Dermis microvascular lymphatic vessel endothelial cell (primary cell): ENCODE results near the gene CNOT2. TPM values are rescaled to one million over a fixed set of nuclear protein-coding genes. Genes with fewer than 3 reads are reported as not detected.
"Not testable (repeated sequence)": the region's sequence is repeated elsewhere in the genome, so short reads cannot be mapped to it uniquely, and the experiment has no call there.

Source experiments
- DNase-seq, 2 donors: peaks; one replicate each; pipeline versions ENCODE4 v3.0.0 to v3.0.0-alpha.2; 2010; ENCODE audit warnings: low read depth in 2 of 2
- total RNA-seq: library from RNA; depleted of rRNA; stranded (reverse); fragments of >200 nt; gene quantifications from 2 replicates; pipeline ENCODE4 v1.2.1, GENCODE V29; 2014

CNOT2 gene
- total RNA-seq, 1 donor from 2014 or later, result 81.9 TPM

DNA sequence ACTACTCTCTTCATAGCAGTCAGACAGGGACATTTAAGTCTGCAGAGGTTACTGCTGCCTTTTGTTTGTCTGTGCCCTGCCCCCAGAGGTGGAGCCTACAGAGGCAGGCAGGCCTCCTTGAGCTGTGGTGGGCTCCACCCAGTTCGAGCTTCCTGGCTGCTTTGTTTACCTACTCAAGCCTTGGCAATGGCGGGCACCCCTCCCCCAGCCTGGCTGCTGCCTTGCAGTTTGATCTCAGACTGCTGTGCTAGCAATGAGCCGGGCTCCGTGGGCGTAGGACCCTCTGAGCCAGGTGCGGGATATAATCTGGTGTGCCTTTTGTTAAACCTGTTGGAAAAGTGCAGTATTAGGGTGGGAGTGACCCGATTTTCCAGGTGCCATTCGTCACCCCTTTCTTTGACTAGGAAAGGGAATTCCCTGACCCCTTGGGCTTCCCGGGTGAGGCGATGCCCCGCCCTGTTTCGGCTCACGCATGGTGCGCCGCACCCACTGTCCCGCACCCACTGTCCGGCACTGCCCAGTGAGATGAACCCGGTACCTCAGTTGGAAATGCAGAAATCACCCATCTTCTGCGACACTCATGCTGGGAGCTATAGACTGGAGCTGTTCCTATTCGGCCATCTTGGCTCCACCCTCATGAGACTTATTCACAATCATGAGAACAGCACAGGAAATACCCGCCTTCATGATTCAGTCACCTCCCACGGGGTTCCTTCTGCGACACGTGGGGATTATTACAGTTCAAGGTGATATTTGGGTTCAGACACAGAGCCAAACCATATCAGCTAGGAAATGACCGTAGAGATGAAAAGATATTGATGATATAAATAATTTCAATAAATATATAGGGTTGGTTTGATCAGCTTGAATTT, 61.7 kb downstream of the CNOT2 start:
- not testable (repeated sequence) for DNase-seq

DNA sequence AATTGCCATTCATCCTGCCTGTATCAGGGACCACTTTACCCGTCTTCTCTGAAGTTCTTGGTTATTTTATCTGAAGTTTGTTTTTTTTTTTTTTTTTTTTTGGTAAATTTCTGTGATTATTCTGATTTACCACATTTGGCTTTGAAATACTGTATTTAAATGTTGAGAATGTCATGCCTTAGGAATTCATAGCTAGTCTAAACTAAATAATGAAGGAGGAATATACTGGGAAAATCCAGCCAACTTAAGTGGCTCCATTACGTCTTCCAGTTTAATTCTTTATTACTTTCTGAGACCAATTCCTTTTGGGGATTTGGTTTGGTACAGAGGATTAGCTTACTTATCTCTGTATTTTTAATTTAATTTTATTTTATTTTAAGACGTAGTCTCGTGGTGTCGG, 62.6 kb downstream of the CNOT2 start:
- no peak for DNase-seq

GRCh38 chr12:70306676-70307075, 63.4 kb downstream of the CNOT2 start:
- no peak for DNase-seq

DNA sequence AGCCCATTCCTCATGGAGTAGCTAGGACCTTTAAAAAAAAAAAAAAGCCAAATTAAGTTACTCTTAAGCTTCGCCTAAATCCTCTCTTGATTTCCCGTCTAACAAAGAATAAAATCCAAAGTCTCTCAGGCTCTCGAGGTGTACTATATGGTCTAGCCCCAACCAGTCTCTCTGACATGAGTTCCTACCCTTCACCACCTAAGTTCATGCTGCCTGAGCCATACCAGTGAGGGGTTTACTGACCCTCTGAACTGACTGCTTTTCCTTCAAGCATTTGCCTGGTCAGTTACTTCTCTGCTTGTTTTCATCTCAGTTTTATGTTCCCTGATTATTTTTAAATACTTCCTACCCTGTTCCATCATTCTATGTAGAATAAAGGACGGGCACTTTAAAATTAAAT, 64.6 kb downstream of the CNOT2 start:
- DNase-seq, result no peak

DNA sequence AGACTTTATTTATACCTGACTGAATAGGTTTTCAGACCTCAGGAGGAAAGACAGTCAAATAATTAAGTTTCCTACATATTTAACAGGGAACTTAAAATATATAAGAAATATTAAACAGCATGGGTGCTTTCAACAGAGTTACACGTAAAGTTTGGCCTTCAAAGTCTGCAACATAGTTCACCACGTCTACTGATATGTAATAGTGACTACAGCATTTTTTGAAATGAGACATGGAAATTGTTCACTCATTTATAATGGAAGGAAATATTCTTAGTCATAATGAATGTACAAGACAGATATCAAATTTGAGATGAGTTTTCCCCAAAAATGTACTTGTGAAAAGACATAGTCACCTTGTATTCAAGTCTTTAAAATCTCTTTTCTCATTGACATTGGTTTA, 66.1 kb downstream of the CNOT2 start:
- no peak for DNase-seq

DNA sequence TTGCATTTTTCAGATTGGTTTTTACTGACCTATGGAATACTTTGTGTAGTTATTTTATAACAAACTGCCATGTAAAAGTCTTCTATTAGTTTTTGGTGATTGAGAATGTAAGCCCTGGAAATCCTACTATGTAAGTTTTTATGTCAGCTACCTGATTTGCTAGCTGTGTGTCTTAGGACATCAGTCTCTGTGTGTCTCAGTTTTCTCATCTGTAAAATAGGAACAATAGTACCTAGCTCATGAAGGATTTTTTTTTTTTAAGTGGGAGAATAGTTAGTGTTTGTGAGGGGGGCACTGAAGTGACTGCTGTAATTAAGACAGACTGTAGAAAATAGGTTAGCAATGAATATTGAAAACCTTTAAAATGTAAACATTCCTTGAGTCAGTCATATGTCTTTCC, 70.9 kb downstream of the CNOT2 start:
- no peak for DNase-seq

DNA sequence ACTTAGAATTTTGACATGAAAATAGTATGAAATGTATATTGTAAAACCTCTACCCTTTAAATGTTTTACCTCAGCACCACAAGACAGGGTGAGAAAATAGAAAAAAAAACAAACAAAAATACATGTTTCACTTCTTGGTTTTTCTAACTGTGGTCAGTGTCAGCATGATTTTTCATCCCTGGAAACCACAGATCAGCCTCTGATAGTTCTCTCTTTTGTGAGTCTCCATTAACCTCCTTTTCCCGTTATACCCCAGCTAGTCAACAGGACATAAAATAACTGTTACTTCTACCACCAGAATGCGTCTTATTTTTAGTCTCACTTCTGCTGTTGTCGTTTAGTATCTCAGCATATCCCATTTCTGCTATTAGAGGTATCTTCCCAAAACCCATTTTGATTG, 74.5 kb downstream of the CNOT2 start:
- DNase-seq, result no peak

DNA sequence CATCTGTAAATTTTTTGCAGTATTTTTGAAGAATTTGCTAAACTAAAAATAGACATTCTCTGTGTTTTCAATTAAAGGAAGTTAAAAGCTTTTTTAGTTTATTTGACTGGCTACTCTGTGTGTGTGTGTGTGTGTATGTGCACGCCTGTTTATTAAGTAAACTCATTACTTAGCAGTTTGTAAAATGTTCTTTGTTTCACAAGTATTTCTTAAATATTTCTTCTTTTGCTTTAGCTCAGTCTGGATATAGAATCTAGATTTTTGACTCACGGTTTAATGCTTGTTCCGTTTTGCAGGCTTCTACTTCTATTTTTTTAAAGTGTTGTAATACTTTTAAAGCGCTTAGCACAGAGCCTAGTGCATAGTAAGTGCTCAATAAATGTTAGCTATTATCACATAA, 76.4 kb downstream of the CNOT2 start:
- no peak for DNase-seq

GRCh38 chr12:70321191-70321590, 78.0 kb downstream of the CNOT2 start:
- no peak for DNase-seq

DNA sequence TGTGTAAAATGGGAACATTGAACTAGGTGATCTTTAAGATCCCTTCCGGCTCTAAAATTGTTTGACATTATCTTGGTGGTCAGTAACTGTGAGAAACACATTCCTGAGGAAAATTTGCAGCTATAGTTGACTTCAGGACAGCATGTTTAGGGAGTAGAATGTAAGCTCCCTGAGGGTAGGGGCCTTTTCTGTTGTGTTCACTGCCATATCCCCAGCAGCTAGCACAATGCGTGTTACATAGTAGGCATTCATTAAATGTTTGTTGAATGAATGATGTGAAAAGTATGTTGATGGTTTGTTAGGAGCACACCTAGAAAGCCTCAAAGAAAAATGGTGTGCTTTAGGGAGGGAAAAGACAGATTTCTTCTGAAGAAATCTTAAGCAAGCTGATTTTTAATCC, 84.3 kb downstream of the CNOT2 start:
- DNase-seq, result no peak

- no peak for DNase-seq
These were observed 86.5 kb downstream of the CNOT2 start for GRCh38 chr12:70329728-70330127.

GRCh38 chr12:70330158-70330557, 86.9 kb downstream of the CNOT2 start:
- no peak for DNase-seq

- no peak for DNase-seq
These were observed 89.0 kb downstream of the CNOT2 start for GRCh38 chr12:70332236-70332635.

GRCh38 chr12:70334742-70335141, 91.5 kb downstream of the CNOT2 start:
- DNase-seq, result no peak

DNA sequence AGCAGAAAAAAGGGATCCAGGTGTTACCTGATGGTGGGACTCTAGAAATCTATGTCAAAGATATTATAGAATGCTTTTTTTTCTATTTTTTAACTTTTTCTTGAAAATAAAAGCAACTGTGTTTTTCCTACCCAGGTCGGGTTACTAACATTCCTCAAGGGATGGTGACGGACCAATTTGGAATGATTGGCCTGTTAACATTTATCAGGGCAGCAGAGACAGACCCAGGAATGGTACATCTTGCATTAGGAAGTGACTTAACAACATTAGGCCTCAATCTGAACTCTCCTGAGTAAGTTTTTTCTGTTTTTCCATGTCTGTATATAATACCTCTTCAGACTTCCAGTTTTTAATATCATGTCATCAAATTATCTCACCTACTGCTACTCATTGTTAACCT, 95.3 kb downstream of the CNOT2 start:
- no peak for DNase-seq

GRCh38 chr12:70351076-70351475, 107.8 kb downstream of the CNOT2 start:
- no peak for DNase-seq

DNA sequence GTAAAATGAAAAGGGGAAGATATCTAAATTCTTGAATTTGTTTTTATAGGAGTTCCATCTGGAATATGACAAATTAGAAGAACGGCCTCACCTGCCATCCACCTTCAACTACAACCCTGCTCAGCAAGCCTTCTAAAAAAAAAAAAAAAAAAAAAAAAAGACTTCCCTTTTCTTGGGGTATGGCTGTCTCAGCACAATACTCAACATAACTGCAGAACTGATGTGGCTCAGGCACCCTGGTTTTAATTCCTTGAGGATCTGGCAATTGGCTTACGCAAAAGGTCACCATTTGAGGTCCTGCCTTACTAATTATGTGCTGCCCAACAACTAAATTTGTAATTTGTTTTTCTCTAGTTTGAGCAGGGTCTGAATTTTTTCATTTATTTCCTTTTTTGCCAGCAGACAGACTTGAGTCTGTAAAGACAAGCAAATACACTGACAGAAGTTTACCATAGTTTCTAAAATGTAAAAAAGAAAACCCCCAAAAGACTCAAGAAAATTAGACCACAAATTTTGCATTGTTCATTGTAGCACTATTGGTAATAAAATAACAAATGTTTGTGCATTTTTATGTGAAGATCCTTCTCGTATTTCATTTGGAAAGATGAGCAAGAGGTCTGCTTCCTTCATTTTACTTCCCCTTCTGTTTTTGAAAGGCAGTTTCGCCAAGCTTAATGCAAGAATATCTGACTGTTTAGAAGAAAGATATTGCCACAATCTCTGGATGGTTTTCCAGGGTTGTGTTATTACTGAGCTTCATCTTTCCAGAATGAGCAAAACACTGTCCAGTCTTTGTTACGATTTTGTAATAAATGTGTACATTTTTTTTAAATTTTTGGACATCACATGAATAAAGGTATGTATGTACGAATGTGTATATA, 110.8 kb downstream of the CNOT2 start:
- no peak for DNase-seq

GRCh38 chr12:70354787-70355186, 111.6 kb downstream of the CNOT2 start:
- no peak for DNase-seq

GRCh38 chr12:70355972-70356371, 112.7 kb downstream of the CNOT2 start:
- no peak for DNase-seq

DNA sequence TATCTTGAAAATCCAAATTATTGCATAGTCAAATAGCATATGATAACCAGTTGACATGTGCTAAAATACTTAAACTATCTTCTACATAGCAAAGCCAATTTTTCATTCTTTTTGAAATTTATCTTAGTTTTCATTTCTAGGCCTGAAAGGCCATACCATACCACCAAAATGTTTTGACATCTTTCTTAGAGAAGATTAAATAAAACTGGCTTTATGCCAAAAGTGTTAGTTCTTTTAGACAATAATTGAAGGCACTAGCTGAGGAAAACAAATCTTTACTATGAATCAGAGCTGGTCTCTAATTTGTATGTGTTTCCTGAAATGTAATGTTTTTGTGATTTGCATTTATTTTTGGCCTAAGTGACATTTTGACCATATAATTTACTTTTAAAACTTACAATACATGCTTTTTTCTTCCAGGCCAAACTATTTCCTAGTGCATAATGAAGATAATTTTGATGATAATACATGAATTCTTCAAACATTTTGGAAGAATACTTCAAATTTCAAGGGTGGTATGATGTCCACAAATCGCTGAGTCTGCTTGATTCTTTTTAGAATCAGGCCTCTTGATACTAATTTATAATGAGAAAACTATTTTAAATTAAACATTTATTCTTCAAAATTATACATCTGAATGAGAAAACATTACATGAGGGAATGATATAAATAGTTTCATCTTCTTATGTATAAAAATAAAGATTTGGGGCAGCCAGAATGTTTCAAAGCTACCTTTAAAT, 116.4 kb downstream of the CNOT2 start:
- no peak for DNase-seq

DNA sequence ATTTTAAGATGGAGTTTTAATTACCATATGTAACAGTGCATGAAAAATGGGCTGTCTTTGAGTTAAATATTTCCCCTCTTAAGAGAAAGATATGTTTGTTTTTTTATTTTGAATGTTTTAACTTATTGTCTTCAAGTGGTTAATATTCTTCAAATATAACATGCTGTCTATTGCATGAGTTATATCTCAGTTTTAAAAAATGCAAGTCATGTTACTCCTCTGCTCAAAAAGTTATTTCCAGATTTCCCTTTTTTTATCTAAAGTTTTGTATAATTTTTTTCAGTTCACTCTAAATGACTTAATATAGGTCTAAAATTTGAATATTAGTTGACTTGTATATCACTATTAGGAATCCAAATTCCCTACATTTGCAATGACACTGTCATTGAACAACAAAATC, 117.0 kb downstream of the CNOT2 start:
- DNase-seq, result no peak
